GM12872 (cell line): Measurements from ENCODE around the gene CKS1B.

Experiments
- TF ChIP-seq, protein P1 (sequence below): IDR thresholded peaks from 3 replicates; pipeline ENCODE4 v1.5.1; 2011; ENCODE audit warnings: low read depth, mild to moderate bottlenecking, low read length, moderate library complexity; ENCODE audit not compliant: insufficient read depth

CKS1B gene

DNA sequence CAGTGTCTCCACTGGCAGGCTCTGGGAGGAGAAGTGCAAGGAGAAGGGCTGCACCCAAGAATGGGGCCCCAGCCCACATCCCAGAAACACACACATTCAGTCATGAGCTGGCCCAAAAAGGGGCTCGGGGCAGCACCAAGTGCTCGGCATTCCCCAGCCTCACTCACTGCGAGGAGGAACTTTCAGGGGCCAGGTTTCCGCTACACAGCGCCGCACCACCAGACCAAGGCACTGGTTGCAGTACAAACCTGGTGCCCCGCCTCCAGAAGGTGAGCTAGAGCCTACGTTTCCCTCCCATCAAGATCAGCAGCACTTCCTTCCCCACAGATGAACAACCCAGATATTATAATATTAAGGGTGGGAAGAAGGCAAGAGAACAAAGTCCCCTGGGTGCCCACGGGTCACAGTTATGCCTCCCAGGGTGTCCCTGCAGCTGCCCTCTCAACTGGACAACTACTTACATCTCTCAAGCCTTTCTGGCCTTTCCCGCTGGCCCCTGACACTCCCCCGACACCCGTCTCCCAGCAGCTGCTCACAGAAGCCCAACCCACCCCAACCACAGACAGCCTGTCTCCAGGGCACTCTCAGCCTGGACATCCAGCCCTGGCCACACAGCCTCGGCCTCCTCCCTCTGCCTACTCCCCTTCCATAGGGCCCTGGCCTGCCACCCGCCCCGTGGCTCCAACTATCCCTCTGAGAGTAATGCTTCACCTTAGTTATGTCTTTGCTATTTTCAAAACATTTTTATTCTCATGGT is 22.4 kb upstream of the CKS1B start:
- TF ChIP-seq, protein P1, sequence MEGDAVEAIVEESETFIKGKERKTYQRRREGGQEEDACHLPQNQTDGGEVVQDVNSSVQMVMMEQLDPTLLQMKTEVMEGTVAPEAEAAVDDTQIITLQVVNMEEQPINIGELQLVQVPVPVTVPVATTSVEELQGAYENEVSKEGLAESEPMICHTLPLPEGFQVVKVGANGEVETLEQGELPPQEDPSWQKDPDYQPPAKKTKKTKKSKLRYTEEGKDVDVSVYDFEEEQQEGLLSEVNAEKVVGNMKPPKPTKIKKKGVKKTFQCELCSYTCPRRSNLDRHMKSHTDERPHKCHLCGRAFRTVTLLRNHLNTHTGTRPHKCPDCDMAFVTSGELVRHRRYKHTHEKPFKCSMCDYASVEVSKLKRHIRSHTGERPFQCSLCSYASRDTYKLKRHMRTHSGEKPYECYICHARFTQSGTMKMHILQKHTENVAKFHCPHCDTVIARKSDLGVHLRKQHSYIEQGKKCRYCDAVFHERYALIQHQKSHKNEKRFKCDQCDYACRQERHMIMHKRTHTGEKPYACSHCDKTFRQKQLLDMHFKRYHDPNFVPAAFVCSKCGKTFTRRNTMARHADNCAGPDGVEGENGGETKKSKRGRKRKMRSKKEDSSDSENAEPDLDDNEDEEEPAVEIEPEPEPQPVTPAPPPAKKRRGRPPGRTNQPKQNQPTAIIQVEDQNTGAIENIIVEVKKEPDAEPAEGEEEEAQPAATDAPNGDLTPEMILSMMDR: no peak

DNA sequence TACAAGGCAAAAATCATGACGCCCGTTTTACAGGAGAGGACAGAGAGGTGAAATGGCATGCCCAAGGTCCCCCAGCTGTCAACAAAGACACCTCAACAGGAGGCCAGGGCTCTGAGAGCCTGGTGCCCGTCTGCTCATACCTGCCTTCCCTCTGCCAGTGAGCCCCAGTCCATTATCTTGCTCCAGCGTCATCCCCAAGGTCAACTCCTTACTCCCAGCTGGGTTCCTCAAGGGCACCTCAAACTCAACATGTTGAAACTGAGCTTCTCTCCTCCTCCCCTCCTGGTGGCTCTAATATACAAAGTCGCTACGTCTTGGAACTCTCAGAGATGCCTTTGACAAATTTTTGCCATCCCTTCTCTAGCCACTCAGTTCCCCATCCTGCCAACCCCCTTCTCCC is 21.8 kb upstream of the CKS1B start:
- TF ChIP-seq, protein P1: no peak

DNA sequence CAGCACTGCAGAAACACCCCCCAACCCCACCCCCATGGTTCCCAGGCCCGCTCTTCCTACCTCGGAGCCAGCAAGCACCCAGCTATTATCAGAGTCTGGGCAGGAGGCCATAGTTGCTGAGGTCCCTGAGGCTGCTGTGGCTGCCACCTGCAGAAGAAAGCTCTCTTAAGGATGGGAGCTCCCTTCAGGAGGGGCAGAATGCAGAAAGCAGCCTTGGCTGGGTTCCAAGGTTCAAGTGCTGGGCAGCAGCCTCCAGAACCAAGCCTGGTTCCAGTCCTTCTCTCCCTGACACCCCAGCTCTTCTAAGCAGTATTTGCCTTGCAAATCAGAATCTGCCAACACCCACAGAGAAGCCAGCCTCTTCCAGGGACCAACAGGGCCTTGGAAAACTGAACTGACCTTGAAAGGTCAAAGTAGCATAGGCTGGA is 20.9 kb upstream of the CKS1B start:
- TF ChIP-seq, protein P1: no peak

DNA sequence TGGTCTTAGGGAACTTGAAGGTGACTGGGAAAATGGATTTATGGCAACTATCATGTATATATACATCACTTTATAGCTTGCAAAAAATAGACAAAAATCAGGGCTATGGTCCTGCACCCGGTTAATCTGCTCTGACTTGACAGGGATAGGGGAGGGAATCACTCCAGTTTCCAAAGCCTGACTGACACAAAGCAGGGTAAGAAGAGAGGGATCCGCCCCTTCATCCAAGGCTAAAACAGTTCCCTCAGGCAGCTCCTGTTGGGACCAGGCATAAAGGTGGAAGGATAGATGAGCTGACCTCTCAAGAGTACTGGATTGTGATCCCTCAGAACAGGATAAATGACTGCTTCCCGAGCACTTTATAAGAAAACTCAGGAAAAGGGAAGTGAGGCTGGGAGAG is 19.9 kb upstream of the CKS1B start:
- TF ChIP-seq, protein P1: no peak

DNA sequence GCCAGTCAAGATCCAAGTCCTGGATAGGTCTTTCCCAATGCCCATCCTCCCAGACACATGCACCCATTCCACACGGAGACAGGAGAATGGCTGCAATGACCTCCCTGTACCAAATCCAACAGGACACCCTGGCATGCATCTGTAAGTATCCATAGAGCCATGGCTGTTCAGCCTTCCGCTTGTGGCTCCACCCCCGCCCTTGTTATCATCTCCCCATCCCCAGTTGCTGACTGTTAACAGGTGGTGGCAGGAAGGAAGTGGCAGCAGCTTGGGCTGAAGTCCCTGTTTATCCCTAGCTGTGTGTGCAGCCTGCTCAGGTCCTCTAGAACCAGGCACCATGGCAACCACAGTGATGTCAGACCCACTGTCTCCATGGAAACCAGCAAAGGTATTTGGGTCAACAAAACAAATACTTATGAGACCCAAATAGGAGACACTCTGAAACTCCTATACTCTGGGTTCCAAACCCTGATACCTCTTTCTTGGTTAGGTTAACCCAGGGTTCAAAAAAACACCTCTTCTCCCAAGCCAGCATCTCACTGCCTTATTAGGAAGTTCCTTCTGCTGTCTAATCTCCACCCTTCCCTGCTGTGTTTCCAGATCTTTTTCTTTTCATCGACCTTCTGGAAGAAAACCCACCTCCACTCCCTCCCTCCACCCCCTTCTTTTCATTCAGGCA is 19.3 kb upstream of the CKS1B start:
- TF ChIP-seq, protein P1: no peak

DNA sequence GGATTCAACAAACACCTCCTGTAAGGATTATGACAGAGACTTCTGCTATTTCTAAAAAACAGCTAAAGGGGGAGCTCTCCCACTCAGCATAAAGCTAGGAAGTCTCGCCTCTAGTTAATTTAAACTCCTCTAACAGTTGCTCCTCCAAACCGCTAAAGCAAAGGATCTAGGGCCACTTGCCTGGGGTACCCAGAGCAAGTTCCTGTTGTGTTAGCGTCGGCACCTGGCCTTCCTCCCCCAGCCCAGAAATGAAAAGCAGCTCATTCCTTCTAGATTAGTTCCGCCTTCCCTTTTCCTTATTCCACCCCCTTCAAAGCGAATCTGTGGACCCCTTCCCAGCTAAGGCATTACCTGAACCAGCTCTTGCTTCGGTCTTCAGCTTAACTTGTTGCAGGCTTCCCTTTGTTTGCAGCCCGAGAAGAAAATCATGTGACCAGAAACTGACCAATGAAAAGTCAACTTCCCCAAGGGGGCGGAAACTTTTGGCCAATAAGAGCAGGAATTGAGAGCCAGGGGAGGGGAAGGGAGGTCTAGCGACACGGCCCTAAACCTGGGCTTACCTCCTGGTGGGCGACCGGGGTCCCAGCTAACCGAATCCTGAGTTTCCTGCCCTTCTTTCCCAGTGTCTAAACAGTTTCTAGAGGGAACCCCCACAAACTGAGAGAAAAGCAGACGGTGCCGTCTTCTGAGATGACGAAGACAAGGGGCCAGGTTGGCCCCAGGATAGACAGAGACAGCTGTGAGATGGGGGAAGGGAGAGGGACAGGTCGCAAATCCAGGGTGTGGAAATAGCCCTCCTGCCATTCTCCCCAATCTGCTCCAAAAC is 18.6 kb upstream of the CKS1B start, which contains the start of gene PBXIP1:
PBXIP1 (minus strand) TSS at position 382 of the 826 bp plus-strand sequence. CDS start 2,378 bp downstream, outside the sequence.
- TF ChIP-seq, protein P1: peak; percentile 34; the same call in 1 of the 3 replicates

DNA sequence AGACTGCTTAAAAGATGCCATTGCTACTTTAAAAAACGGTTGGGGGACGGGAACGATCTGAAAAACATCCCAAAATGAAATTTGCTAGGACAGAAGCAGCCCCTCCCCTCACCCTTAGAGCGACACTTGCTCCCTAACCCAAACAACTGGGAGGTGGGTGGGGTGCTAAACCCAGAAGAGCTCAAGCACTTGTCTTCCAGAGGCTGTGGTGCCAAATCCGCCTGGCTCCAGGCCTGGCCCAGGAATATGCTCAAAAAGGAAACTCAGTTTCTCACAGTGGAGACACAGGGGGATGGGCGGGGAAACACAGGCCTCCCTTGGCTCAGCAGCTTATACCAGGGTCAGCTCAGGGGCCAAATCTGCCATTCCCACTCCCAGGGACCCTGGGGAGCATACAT is 17.9 kb upstream of the CKS1B start:
- TF ChIP-seq, protein P1: no peak
